Activated gamma-delta T cell treated with anti-CD3 and anti-CD28 coated beads, Interleukin-2, amount 50 U/mL, for 16 hours (primary cell): ENCODE measurements around the gene ATP8B2.

ENCODE experiments used
- DNase-seq: peaks from one replicate; pipeline ENCODE4 v3.0.0-alpha.2; 2020; ENCODE audit warnings: low read depth

Gene ATP8B2

GRCh38 chr1:154398678-154399077 is 73.4 kb downstream of the ATP8B2 start:
- DNase-seq: no peak

- DNase-seq: no peak
These were observed 75.1 kb downstream of the ATP8B2 start for GRCh38 chr1:154400381-154400801.
